ENCODE results near the gene C16orf82.
"Not testable (repeated sequence)": the region's sequence is repeated elsewhere in the genome, so short reads cannot be mapped to it uniquely, and the experiment has no call there.

C16orf82 gene

DNA sequence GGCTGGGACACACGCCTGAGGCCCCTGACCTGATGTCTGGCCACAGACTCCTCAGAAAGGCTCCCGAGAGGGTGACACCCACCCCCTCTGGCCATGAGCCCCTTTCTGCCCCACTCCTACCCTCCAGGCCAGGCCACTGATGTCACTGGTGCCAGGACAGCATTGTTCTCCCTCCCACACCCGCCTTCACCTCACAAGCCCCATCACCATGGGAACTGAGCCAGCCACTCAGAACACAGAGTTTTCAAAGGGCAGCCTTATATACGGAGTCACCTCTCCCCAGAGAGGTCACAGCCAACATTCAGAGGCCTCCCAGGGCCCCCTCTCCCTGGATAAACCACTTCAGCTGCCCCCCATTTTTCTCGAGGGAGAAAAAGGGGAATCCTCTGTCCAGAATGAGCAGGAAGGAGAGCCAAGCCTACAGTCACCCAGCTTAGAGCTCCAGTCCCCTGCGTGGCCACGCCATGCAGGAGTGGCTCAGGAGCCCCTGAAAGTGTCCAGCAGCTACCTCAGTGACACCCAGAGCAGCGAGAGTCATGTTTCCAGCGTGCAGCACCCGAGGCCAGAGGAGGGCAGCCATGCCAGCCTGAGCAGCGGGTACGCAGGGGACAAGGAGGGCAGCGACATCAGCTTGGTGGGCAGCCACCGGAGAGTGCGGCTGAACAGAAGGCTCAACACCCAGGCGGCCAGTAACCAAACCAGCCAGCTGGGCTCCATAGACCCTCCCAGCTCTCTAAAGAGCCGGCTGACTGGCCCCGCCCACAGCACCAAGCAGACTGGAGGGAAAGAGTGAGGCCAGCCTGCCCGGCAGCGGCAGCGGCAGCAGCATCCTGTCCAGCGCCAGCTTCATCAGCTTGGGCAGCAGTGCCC, at the start of gene C16orf82:
Gene C16orf82, plus strand, starts transcription at position 260 of the 870 bp plus-strand sequence.
- DNase-seq (ENCODE audit: low read depth): no peak

DNA sequence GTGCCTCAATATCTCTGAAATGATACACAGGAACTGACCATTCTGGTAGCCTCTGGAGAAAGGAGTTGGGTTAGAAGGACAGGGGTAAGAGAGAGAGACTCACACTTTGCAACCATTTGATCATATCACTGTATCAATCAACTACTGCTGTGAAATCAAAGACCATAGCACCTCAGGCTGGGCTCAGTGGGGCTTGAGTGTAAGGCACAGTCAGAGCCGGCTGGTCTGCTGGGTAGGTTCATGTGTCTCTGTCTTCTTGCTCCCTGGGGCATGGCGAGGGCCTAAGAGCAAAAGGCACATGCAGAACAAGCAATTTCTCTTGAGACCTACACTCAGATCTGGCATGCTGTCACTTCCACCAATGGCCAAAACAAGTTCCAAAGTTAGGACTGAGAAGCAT, 46.7 kb upstream of the C16orf82 start:
- DNase-seq (ENCODE audit: low read depth): no peak

DNA sequence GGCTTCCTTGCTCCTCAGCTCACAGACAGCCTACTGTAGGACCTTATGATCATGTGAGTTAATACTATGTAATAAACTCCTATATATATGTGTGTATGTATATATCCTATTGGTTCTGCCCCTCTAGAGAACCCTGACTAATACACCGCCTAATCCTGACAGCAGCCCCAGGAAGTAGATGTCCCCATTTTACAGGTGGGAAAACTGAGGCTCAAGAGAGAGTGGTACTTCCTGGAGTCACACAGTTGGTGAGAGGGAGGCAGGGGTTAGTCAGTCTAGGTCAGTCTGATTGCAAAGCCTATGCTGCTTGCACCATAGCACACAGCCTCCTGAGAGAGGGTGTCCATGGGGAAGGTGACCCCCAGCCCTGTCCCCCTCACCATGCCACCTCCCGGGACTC, 42.7 kb upstream of the C16orf82 start:
- no peak for DNase-seq (ENCODE audit: low read depth)

DNA sequence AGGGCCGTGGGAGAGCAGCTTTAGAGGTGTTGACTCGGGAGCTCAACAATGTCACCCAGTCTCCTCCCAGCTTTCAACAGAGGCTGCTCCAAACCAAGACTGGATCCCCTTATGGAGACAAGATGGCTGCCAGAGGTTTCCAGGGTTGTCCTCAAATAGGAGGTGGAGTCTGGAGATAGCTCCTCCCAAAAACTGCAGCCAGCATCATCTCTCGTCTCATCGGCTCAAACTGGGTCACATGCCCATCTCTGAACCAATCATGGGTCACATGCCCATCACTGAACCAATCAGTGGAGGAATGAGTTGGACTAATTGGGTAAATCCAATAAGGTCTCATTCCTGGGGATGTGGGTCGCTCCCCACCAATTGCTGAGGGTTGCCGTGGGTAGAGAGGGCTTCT, 41.1 kb upstream of the C16orf82 start:
- DNase-seq (ENCODE audit: low read depth): no peak

DNA sequence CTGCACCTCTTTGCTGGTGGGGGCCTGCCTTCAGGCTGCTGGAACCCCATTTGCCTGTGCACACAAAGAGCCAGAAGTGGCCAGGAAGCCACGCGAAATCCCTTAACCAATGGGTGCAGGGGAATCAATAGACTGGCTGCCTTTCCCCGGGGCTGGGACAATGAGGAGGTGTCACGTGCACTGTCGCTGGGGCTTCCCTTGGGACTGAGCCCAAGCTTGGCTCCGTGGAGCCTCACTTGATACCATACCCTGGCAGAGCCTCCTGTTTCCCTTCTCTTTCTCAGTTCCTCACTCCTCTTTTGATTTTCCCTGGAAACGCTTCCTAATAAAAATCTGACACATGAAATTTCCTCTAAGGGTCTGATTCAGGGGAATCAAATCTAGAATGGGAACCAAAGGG, 38.8 kb upstream of the C16orf82 start:
- DNase-seq (ENCODE audit: low read depth): no peak

DNA sequence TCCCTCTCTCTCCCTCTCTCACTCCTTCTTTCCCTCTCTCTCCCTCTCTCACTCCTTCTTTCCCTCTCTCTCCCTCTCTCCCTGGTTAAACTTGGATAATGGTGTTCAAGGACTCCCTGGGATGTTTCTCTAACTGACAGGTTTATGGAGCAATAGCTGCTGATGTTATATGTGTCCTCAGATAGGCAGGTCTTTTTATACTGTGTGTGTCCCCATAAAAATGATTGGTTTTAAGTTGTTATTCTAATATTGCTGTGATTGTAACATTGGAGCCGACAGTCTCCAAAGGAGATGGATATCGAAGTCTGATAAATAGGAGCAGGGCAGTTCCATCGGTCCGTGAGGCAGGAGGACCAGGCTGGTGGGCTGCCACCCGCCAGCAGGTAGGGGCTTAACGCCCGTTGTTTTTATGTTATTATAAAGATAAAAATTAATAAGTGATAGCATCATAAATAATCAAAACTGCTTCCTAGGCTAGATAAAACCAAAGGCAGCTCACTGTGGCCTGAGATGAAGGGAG, 38.1 kb upstream of the C16orf82 start:
- DNase-seq (ENCODE audit: low read depth): no peak

DNA sequence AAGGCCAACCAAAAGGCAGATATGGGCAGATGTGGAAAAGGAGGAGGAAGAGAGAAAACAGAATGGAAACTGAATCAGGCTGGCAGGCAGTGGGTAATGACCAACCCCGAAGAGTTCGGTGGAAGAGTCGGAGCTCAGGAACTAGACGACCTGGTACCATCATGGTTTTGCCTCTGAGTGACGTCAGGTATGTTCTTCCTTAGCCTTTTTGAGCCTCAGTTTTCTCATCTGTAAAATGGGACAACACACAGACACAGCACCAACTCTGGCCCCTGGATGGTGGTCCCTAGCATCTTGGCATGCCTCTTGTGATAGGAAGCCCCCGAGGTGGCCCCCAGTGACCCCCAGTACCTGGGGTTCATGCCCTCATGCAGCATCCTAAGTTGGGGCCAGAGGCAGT, 37.2 kb upstream of the C16orf82 start:
- DNase-seq (ENCODE audit: low read depth): no peak

DNA sequence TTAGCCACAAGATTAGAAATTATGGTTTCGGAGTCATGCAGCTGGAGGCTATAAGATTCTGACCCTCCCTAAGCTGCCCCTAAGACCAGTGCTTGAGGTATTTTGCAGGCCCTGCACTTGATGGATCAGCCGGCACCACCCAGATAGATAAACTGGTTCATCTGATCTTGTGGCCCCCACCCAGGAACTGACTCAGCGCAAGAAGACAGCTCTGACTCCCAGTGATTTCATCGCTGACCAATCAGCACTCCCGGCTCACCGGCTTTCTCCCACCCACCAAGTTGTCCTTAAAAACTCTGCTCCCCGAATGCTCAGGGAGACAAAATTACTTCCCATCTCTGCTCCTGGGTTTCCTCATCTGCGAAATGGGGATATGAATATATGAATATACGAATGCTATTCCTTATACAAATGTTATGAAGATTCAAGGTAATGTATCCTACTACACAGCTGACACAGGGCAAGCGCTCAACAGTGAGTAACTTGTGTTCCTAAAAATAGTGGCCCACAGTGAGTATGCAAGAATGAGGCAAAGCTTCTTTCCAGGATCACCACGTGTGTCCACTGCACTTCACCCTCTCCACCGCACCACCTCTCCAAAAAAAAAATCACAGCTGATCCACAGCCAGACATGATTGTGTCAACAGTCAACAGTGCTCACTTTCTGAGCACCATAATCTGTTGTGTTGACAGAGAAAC, 33.3 kb upstream of the C16orf82 start:
- no peak for DNase-seq (ENCODE audit: low read depth)

DNA sequence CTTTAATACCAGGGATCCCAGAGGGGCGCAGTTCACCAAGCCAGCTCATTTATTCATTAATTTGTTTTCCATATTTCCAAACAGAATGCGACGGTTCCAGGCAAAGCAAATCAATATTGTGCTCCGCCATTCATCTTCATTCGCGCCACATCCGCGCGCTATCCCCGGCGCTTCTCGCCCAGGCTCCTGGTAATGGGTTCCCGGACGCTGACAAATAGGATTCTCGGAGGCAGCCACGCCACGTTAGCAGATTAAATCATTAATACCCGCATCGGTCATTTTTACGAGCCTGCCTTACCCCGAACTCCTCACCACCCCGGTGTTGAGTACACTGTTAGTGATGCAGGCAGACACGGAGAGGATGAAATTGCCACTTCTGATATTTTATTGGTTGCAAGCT, 26.0 kb upstream of the C16orf82 start:
- DNase-seq (ENCODE audit: low read depth): no peak

DNA sequence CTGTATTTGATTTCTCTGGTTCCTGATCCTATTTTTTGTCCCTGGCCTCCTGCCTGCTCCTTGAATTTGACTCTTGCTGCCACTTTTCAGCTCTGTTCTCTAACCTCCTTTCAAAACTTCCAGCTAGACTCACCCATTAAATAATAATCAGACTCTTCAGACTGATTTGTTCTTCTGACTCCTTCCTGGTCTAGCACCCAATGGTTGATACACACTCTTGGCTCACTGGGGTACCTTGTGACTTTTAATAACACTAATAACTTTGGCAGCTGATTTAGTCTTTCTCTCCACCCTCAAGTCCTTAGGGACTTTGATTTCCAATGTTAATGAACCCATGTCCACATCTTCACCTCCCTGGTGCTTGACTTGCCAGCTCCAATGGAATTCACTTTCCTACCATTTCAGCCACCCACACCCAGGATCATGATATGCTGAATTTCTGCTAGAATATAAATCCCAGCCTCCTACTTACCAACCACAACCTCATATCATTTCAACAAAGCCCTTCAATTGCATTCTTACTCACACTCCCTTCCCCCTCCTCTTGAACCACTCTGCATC, 19.7 kb upstream of the C16orf82 start:
- no peak for DNase-seq (ENCODE audit: low read depth)

DNA sequence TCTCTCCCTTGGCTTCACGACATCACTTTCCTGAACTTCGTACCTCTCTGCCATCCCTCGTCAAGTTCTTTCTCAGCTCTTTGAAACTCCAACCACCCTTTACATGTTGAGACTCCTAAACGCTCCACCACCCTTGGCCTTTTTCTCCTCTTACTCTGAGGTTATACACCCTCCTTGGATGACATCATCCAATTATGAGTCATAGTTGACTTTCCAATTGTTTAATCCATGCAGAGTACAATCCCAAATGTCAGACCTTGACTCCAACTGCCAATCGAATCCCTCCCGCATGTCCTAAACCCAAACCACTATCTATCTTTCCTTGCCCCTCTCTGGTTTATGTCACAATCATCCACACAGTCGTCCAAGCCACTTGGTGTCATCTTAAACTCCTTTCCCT, 18.4 kb upstream of the C16orf82 start:
- DNase-seq (ENCODE audit: low read depth): no peak

DNA sequence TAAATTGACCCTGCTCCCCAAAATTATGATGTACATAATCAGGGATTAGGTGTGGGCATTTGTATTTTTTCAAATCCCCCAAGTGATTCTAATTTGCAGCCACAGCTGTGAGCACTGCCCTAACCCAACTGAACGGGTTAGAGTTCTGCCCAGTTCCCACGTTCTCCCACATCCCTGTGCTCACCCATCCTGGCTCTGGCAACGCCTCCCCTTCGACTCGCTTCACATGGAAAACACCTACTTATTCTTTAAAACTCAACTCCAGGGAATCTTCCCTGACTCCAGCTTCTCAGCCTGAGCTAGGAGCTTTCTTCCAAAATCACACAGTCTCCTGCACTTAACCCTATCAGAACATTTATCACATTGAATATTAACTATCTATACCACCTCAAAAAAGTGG, 17.6 kb upstream of the C16orf82 start:
- no peak for DNase-seq (ENCODE audit: low read depth)

DNA sequence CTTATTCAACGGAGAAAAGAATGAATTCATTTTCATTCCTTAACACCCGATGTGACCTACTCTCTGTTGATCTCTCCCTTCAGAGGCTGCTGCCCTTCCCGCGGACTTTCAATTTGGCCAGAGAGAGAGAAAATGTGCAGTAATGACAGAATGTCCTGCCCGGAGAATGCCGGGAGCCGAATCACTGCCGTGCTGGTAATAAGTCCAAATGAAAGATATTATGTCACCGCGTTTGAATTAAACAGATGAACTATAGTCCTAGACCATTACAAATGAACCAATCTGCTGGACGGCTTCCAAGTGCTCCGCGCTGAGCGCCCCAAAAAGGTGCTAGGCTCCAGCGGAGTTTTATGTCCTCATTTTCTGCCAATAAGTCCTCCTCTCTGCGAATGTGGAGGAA, 14.7 kb upstream of the C16orf82 start:
- DNase-seq (ENCODE audit: low read depth): no peak

DNA sequence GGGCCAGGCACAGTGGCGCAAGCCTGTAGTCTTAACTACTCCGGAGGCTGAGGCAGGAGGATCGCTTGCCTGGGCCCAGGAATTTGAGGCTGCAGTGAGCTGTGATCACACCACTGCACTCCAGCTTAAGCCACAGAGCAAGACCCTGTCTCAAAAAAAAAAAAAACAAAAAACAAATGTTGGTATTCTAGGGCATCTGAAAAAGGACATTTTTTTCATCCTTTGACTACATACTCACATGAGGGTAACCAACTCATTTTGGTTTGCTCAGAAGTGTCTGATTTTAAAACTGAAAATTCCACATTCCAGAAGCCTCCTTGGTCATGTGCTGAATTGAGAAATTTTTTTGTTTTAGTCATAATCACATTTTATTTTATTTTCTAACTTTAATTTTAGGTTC, 12.7 kb upstream of the C16orf82 start:
- DNase-seq (ENCODE audit: low read depth): no peak

DNA sequence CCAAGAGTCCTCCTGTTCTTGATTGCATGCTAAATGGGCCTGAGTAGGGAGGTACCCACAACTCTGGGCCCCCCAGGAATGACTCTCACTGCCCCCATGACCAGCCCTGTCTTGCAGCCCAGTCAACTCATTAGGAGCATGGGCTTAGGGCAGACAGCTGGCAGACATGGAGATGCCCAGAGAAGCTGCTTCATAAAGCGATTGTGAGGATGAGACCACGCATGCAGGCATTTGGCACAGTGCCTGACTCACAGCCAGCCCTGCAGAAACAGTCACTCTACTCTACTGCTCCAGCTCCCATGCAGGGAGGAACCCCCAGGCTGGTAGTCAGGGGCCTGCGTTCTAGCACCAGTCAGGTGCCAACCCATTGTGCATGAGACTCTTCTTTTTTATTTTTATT, 8.4 kb upstream of the C16orf82 start:
- DNase-seq (ENCODE audit: low read depth): no peak

DNA sequence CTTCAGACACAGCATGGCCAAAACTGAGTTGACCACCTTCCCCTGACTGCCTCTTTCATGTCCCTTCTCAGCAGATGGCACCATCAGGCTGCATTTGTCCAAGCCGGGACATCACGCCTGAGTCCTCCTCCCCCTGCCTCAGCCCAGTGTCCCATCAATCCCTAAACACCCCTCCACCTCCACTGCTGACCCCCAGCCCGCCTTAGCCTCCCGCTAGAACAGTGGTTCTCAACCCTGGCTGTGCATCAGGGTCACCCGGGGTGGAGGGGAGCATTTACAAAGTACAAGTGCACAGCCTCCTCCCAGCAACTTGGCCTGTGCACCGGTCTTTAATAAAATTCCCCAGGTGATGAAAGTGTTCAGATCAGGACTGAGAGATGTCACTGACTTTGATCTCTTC, 4.0 kb downstream of the C16orf82 start:
- no peak for DNase-seq (ENCODE audit: low read depth)

DNA sequence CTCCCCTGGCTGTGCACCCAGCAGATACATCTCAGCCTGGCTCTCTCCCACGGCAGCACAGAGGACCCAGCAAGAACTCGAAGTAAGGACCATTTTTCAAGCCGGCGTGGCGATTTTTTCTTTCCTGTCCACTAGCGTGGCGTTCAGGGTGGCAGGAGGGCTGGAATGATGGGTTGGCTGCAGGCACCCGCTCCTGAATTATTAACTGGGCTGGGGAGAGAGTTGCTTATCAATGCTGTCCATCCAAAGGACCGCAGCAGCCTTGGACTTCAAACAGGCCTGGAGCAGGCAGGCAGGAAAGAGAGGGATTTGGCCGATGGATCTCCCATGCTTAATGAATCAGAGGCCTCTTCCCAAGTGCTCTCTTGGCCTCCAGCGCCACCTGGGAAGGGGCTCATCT, 7.0 kb downstream of the C16orf82 start:
- no peak for DNase-seq (ENCODE audit: low read depth)

DNA sequence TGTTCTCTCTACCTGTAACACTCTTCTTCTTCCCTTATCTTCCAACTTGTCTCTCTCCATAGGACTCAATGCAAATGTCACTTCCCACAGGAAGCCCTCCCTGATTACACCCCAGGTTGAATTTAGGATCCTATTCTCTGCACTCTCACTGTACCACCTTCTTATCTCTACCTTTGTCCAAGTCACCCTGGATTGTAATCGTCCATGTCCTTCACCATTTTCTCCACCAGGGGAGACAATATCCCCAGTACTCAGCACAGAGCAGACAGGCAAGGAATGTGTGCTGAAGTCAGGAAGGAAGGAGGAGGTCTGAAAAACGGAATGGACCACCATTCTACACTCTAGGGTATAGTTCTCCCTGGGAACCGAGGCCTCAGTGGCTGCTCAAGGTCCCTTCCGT, 14.2 kb downstream of the C16orf82 start:
- no peak for DNase-seq (ENCODE audit: low read depth)

DNA sequence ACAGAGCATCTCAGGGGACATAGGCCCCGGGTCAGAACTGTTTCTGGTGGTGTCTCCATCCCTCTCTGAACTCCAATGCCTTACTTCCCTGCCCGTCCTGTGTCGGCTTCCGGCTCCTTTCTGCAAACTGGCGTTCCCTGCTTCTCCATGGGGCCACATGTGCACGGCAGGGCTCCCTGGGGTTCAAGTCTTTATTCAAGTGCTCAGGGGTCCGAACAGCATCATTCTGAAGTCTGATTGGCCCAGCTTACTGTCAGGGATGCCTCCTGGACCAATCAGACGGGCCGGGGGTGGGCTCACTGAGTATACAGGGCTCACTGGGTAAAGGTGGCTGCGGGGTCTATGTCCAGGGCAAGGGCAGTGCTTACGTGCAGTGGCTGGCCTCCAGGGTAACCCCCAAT, 17.1 kb downstream of the C16orf82 start:
- no peak for DNase-seq (ENCODE audit: low read depth)

DNA sequence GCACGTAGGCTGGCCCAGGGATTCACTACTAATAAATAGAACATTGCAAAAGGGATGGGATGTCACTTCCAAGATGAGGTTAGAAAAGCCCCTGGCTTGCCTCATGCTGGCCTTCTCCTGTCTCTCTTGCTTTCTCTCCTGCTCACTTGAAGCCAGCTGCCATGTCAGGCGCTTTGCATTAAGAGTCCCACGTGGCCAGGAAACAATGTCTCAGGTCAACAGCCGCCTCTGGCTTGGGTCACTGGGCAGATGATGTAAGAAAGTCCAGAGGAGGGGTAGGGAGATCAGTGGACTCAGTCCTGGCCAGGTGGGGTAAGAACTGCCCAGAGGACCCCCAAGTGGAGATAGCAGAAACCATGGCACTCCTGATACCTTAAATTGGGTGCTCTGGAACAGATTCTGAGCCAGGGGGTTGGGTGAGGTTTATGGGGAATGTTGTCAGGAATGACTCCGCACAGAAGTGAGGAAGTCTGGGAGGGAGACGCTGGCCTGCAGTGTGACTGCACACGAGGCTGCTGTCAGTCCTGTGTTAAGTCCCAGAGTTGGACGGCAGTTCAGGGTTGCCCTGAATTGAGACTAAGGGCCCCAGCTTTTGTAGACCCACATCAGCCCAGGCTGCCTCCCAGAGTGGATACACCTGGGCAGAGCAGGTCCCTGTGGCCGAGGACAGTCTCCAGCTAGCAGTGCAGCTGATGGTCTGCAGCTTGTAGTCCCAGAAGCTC, 17.7 kb downstream of the C16orf82 start:
- no peak for DNase-seq (ENCODE audit: low read depth)

DNA sequence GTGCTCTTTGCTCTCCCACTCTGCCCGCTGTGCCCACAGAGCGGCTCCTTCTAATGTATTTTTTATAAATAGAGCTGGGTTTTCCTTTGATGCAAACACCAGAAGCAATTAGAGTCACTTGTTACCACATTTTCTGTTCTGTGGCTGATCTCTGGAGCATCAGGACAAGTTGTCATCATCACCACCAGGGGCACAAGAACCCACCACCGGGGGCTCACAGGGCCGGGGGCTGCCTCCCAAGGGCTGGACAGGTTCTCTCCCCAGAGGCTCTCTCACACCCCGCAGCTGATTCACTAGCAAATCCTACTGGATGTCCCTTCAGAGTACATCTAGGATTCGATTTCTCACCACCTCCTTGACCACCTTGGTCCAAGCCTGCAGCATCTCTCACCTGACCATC, 18.5 kb downstream of the C16orf82 start:
- no peak for DNase-seq (ENCODE audit: low read depth)

DNA sequence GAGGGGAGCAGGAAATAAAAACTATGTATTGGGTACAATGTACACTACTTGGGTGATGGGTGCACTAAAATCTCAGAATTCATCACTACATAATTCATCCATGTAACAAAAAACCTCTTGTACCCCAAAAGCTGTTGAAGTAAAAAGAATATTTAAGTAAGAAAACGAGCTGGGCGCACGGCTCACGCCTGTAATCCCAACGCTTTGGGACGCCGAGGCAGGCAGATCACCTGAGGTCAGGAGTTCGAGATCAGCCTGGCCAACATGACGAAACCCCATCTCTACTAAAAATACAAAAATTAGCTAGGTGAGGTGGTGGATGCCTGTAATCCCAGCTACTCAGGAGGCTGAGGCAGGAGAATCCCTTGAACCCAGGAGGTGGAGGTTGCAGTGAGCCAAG, 19.3 kb downstream of the C16orf82 start:
- not testable (repeated sequence) for DNase-seq (ENCODE audit: low read depth)

Measured in non-pigmented ciliary epithelial cell (primary cell).